Astrocyte (in vitro differentiated cells and primary cell): ENCODE measurements around the gene ASB13. TPM values are rescaled to one million over a fixed set of nuclear protein-coding genes. Genes with fewer than 3 reads are reported as not detected.

ENCODE experiments used
- DNase-seq: peaks from one replicate; pipeline ENCODE4 v3.0.0-alpha.2; 2010; ENCODE audit warnings: low read depth
- FAIRE-seq: peaks from 2 replicates; lab custom pipeline; 2011; peaks lifted over from hg19 to GRCh38; lab: Jason Lieb, UNC
- H2AFZ ChIP-seq: 2 replicates; pipeline ENCODE4 v1.6.0; 2012; ENCODE audit warnings: low read depth, low read length, inconsistent platforms
- H3K27ac ChIP-seq: 2 replicates; pipeline ENCODE4 v1.5.1; 2011; ENCODE audit warnings: low read depth, low read length, inconsistent platforms
- H3K27me3 ChIP-seq: 2 replicates; pipeline ENCODE4 v1.6.0; 2011; ENCODE audit warnings: low read length, inconsistent platforms; ENCODE audit not compliant: insufficient read depth
- H3K36me3 ChIP-seq: 2 replicates; pipeline ENCODE4 v1.5.1; 2011; ENCODE audit warnings: low read length, inconsistent platforms; ENCODE audit not compliant: insufficient read depth
- H3K4me1 ChIP-seq: 2 replicates; pipeline ENCODE4 v1.5.1; 2011; ENCODE audit warnings: low read length, inconsistent platforms; ENCODE audit not compliant: insufficient read depth
- H3K4me2 ChIP-seq: 2 replicates; pipeline ENCODE4 v1.6.0; 2012; ENCODE audit warnings: low read length, inconsistent platforms
- H3K4me3 ChIP-seq: 2 replicates; pipeline ENCODE4 v1.5.1; 2011; ENCODE audit warnings: low read depth, mild to moderate bottlenecking, low read length, inconsistent platforms; ENCODE audit not compliant: insufficient read depth
- H3K79me2 ChIP-seq: 2 replicates; pipeline ENCODE4 v1.6.0; 2012; ENCODE audit warnings: mild to moderate bottlenecking, low read length, inconsistent platforms; ENCODE audit not compliant: insufficient read depth
- H3K9ac ChIP-seq: 2 replicates; pipeline ENCODE4 v1.6.0; 2012; ENCODE audit warnings: mild to moderate bottlenecking, low read length, inconsistent platforms
- H3K9me3 ChIP-seq: 2 replicates; pipeline ENCODE4 v1.5.1; 2012; ENCODE audit warnings: low read depth, mild to moderate bottlenecking, low read length, inconsistent platforms; ENCODE audit not compliant: insufficient read depth
- H4K20me1 ChIP-seq: 2 replicates; pipeline ENCODE4 v1.6.0; 2012; ENCODE audit warnings: low read length, inconsistent platforms; ENCODE audit not compliant: insufficient read depth
- H3K27ac Mint-ChIP-seq: one replicate; pipeline ENCODE4 v1.8.0; 2021; ENCODE audit warnings: mild to moderate bottlenecking, mixed read lengths; ENCODE audit not compliant: unreplicated experiment
- H3K27me3 Mint-ChIP-seq: one replicate; pipeline ENCODE4 v1.8.0; 2021; ENCODE audit warnings: low read depth, mixed read lengths; ENCODE audit not compliant: unreplicated experiment
- H3K36me3 Mint-ChIP-seq: one replicate; pipeline ENCODE4 v1.8.0; 2021; ENCODE audit warnings: low read depth, mixed read lengths; ENCODE audit not compliant: unreplicated experiment
- H3K4me1 Mint-ChIP-seq: one replicate; pipeline ENCODE4 v1.8.0; 2021; ENCODE audit warnings: low read depth, mixed read lengths; ENCODE audit not compliant: unreplicated experiment
- H3K4me3 Mint-ChIP-seq: one replicate; pipeline ENCODE4 v1.8.0; 2021; ENCODE audit warnings: mild to moderate bottlenecking, moderate library complexity, mixed read lengths; ENCODE audit not compliant: unreplicated experiment
- H3K9me3 Mint-ChIP-seq: one replicate; pipeline ENCODE4 v1.8.0; 2021; ENCODE audit warnings: mild to moderate bottlenecking, mixed read lengths; ENCODE audit not compliant: unreplicated experiment
- CTCF ChIP-seq: IDR thresholded peaks from 2 replicates; pipeline ENCODE4 v1.5.1; 2011; ENCODE audit warnings: low read depth, mild to moderate bottlenecking, inconsistent platforms, low read length, moderate library complexity; ENCODE audit not compliant: insufficient read depth
- EZH2 ChIP-seq: IDR thresholded peaks from 2 replicates; pipeline ENCODE4 v1.6.1; 2012; ENCODE audit warnings: mild to moderate bottlenecking, low read length, inconsistent platforms; ENCODE audit not compliant: insufficient read depth
- total RNA-seq: library from RNA; stranded (reverse); gene quantifications from 2 replicates; pipeline ENCODE4 v1.2.1, GENCODE V29; 2021

ASB13 gene
- total RNA-seq, 1 donor from 2014 or later, result 4.8 TPM

- FAIRE-seq, result peak; percentile 93
- H3K36me3 ChIP-seq, result no peaks in the 10 kb centered on the region
- TF ChIP-seq CTCF (no peak), EZH2 (no peak)
- Mint-ChIP-seq H3K4me1 (peaks cover 29% of the 10 kb centered on the region), H3K4me3 (no peak overlapping the region), H3K36me3 (no peaks in the 10 kb centered on the region), H3K27ac (peak overlapping the region; percentile 64), H3K27me3 (peaks cover 6% of the 10 kb centered on the region), H3K9me3 (no peaks in the 10 kb centered on the region)
- DNase-seq, result peak; percentile 94
- H3K9ac ChIP-seq, result peak overlapping the region; percentile 73
- H3K4me3 ChIP-seq, result peak overlapping the region; percentile 51
- peak overlapping the region; percentile 84 for H3K4me2 ChIP-seq
- peaks cover 31% of the 10 kb centered on the region for H3K4me1 ChIP-seq
- H3K27me3 ChIP-seq, result no peaks in the 10 kb centered on the region
- H2AFZ ChIP-seq, result peak overlapping the region; percentile 59
- H4K20me1 ChIP-seq, result no peaks in the 10 kb centered on the region
- no peaks in the 10 kb centered on the region for H3K9me3 ChIP-seq
- peak overlapping the region; percentile 87 for H3K27ac ChIP-seq
- H3K79me2 ChIP-seq, result no peaks in the 10 kb centered on the region
Observed at GRCh38 chr10:5595994-5596471, 70.4 kb downstream of the ASB13 start.

- no peaks in the 10 kb centered on the region for H3K9me3 Mint-ChIP-seq
- Histone ChIP-seq H3K9ac (peak overlapping the region; percentile 73), H3K36me3 (no peaks in the 10 kb centered on the region), H3K4me3 (peak overlapping the region; percentile 51), H3K27ac (peak overlapping the region; percentile 87), H3K79me2 (no peaks in the 10 kb centered on the region), H4K20me1 (no peaks in the 10 kb centered on the region), H3K9me3 (no peaks in the 10 kb centered on the region), H3K27me3 (no peaks in the 10 kb centered on the region), H2AFZ (peak overlapping the region; percentile 4), H3K4me2 (peak overlapping the region; percentile 84), H3K4me1 (peaks cover 31% of the 10 kb centered on the region)
- H3K27ac Mint-ChIP-seq, result no peak overlapping the region
- peaks cover 33% of the 10 kb centered on the region for H3K4me1 Mint-ChIP-seq
- FAIRE-seq (no peak), DNase-seq (no peak)
- H3K27me3 Mint-ChIP-seq, result peaks cover 6% of the 10 kb centered on the region
- no peak for TF ChIP-seq EZH2
- TF ChIP-seq CTCF, result no peak
- no peak overlapping the region for H3K4me3 Mint-ChIP-seq
- H3K36me3 Mint-ChIP-seq, result no peaks in the 10 kb centered on the region
Observed at GRCh38 chr10:5595591-5595990, 70.8 kb downstream of the ASB13 start.

- peak; percentile 34 for FAIRE-seq
- Histone ChIP-seq H3K4me1 (peaks cover 34% of the 10 kb centered on the region), H3K27ac (peak overlapping the region; percentile 87), H3K27me3 (no peaks in the 10 kb centered on the region), H2AFZ (no peak overlapping the region), H3K4me2 (peak overlapping the region; percentile 84), H3K9ac (peak overlapping the region; percentile 73), H3K4me3 (peak overlapping the region; percentile 51), H3K9me3 (no peaks in the 10 kb centered on the region), H3K79me2 (no peaks in the 10 kb centered on the region), H3K36me3 (no peaks in the 10 kb centered on the region), H4K20me1 (no peaks in the 10 kb centered on the region)
- no peak for DNase-seq
- Mint-ChIP-seq H3K27ac (no peak overlapping the region), H3K4me3 (peak overlapping the region; percentile 17), H3K36me3 (no peaks in the 10 kb centered on the region), H3K27me3 (peaks cover 6% of the 10 kb centered on the region), H3K9me3 (no peaks in the 10 kb centered on the region), H3K4me1 (peaks cover 36% of the 10 kb centered on the region)
- TF ChIP-seq CTCF (no peak), EZH2 (no peak)
Observed at GRCh38 chr10:5595095-5595494, 71.3 kb downstream of the ASB13 start.
